NT2/D1 (cell line): Measurements from ENCODE around the gene SORT1.

Experiments
- YY1 ChIP-seq: IDR thresholded peaks from 2 replicates; pipeline ENCODE4 v1.6.1; 2011; ENCODE audit not compliant: insufficient read length, insufficient read depth
- ZNF274 ChIP-seq: IDR thresholded peaks from 2 replicates; pipeline ENCODE4 v1.6.1; 2011; ENCODE audit warnings: mild to moderate bottlenecking, low read depth, low read length

- TF ChIP-seq YY1: no peak
- TF ChIP-seq ZNF274: no peak
Observed at GRCh38 chr1:109282497-109282951, 115.2 kb downstream of the SORT1 start.
